Mammary epithelial cell (primary cell): ENCODE results near the gene ACKR3.

Source experiments
- EZH2 ChIP-seq: IDR thresholded peaks from 2 replicates; pipeline ENCODE4 v1.6.1; 2012; ENCODE audit warnings: low read length, inconsistent platforms, borderline replicate concordance
- TF ChIP-seq, protein P1 (sequence below), 2 donors: IDR thresholded peaks in 1 of 2; conservative IDR thresholded peaks in 1 of 2; 2 replicates each; pipeline ENCODE4 v1.5.1; 2011 to 2012; ENCODE audit warnings: inconsistent platforms in 2 of 2, low read length in 2 of 2, mild to moderate bottlenecking in 2 of 2, control low read depth in 1 of 2, low read depth in 1 of 2; ENCODE audit not compliant: insufficient read depth in 1 of 2; ENCODE audit errors: extremely low read depth in 1 of 2

- TF ChIP-seq, protein P1, sequence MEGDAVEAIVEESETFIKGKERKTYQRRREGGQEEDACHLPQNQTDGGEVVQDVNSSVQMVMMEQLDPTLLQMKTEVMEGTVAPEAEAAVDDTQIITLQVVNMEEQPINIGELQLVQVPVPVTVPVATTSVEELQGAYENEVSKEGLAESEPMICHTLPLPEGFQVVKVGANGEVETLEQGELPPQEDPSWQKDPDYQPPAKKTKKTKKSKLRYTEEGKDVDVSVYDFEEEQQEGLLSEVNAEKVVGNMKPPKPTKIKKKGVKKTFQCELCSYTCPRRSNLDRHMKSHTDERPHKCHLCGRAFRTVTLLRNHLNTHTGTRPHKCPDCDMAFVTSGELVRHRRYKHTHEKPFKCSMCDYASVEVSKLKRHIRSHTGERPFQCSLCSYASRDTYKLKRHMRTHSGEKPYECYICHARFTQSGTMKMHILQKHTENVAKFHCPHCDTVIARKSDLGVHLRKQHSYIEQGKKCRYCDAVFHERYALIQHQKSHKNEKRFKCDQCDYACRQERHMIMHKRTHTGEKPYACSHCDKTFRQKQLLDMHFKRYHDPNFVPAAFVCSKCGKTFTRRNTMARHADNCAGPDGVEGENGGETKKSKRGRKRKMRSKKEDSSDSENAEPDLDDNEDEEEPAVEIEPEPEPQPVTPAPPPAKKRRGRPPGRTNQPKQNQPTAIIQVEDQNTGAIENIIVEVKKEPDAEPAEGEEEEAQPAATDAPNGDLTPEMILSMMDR (conservative IDR thresholded peaks at IDR 0.05 in 1 of 2, IDR thresholded peaks at IDR 0.05 in 1 of 2; ENCODE audit: extremely low read depth in 1 of 2, insufficient read depth in 1 of 2, low read depth in 1 of 2, low read length in 2 of 2), result no peak
- no peak for TF ChIP-seq EZH2
Measured at GRCh38 chr2:236546561-236547002, 23.0 kb upstream of the ACKR3 start.
